ENCODE measurements around the gene MALRD1.

GRCh38 chr10:19491166-19491565 is 442.6 kb downstream of the MALRD1 start:
- TF ChIP-seq CTCF (IDR thresholded peaks at IDR 0.05), result no peak
- TF ChIP-seq POLR2AphosphoS5 (IDR thresholded peaks at IDR 0.05), result no peak
